Stimulated activated CD4-positive, alpha-beta T cell treated with anti-CD3 and anti-CD28 coated beads, Interleukin-2, amount 100 ng/mL, for 24 hours (primary cell): ENCODE measurements around the gene TTPAL.
A peak's percentile ranks its signal among the peaks of the same experiment; 100 is the strongest.

Experiments used
- DNase-seq, 2 donors: peaks; one replicate each; pipeline ENCODE4 v3.0.0-alpha.2; 2020

Gene TTPAL

DNA sequence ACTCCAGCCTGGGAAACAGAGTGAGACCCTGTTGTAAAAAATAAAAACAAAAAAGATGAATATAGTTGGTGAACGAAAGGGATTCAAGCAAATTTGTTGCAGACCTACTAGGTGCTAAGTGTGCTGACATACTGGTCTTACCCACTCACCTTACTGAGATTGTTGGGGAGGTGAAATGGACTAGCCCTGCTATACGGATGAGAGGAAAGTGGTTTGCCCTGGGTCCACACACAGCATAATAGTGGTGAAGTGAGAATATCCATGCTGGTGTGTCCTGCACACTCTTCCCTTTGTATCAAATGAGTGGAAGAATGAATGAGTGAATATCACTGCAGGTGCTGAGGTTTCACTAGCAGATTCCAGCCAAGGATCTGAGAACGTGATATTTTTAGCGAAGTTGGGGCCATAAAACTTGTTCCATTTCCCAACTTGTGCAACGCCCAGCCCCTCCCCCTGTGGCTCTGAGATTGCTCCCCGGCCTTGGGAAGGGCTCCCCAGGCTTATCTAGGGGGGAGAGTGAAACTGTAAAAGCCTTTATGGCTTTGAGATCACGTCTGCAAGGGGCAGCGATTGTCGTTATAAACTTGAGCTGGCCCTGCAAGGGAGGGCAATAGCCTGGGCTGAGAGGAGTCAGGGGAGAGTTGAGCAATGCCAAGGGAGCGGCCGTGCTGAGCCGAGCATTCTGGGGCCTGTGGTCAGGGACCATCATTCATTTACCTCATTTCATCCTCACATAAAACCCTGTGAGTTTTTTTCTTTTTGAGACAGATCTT lies 33.2 kb upstream of the TTPAL start:
- no peak for DNase-seq

DNA sequence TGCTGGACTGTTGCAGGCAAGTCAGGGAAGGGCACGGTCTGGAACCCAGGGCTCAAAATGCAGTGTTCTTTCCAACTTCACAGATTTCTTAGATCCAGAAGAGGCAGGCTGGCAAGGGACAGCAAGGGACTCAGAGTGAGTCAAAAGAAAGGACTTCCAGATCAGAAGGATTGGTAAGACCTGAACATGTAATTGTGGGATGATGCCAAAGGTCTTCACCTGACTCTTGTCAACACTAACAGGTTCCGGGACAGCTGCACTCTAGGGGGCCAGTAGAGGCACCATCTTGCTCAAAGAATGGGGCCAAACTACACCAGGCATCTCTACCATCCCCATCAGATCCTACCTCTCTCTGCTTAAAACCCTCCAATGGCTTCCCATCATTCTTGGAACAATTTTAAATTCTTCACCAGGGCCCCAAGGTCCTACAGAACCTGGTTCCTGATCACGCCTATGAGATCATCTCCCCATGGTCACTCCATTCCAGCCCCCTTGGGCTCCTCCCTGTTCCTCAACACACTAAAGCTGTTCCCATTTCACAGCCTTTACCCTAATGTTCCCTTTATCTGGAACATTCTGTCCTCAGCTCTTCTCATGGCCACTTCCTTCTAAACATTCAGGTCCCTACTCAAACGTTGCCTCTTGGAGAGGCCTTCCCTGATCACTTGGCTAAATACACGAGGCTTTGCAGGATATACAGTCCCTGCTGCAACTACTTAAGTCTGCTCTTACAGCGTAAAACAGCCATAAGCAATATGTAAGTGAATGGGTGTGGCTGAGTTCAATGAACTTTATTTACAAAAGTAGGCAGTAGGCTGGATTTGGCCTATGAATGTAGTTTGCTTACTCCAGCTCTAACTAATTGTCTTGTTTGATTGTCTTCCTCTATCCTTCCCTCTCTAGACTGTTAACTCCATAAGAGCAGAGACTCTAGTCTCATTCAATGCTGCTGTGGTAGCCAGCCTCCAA lies 29.6 kb upstream of the TTPAL start:
- DNase-seq: no peak

DNA sequence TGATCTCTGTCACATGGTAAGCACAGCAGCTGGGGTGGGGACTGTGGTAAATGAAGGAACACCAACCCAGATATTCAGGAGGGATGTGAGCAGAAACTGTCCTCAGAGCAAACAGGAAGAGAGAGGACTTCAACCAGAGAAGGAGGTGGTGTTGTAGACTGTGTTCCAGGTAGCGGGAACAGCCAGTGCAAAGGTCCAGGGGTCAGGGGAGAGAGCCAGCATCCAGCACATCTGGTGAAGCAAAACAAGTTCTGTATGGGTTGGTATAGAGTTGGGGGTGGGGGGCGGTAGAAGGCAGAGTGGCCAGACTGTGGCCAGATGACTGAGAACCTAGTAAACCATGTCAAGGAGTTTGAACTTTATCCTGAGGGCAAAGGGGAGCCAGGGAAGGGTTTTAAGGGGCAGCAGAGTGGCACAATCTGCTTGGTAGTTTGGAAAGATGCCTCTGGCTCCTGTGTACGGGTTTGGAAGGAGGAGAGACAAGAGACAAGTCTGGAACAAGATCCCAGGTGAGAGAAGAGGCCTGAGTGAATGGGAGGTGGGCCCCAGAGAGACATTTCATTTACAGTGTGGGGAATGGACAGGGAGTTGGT lies 27.8 kb upstream of the TTPAL start:
- no peak for DNase-seq

DNA sequence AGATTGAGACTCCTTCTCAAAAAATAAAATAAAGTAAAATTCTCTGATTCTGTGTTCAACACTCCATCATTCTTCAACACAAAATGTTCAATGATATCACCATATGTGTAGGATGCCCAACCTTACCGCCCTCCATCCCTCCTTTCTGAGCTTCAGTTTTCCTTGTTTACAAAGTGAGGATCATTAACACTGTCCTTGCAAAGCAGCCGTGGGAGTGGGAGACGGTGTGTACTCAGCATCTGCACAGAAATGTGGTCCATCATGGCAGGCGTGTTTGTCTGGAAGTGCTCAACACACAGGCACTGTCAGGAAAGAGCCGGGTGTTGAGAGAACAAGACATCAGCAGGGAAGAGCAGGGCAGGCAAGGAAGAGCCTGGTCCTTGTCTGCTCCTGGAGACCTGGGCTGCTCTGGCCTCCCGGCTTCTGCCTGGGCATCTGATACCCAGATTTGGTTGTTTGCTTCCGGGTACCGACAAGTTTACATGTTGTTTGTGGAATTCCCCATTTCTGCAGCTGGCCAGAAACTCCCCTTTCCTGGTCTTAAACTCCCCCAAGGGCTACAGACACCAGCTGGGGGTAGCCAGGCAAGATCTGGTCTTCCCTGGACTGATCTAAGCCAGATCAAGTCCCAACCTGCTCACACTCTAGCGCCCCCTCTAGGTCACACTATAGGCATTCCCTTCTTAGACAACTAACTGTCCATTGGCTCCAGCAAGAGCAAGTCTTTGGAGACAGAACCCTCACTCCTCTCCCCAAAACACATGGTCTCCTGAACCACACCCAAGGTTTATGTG lies 26.7 kb upstream of the TTPAL start:
- peak in 1 of 2 donors; percentile 6 for DNase-seq

DNA sequence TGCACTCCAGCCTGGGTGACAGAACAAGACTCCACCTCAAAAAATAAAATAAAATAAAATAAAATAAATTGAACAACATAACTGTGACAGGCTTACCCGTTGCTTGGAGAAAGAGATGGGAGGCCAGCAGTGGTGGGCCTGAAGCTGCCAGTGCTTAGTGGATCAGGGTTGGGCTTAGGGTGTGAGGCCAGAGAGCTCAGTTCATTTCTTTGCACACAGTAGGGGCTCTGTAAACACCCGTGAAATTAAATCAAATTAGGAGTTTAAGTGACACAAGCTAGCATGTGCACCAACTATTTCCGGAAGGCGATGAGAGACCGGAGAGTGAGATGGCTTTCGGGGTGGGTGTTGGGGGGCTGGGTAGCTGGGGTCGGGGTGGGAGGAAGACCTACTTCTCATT lies 25.8 kb upstream of the TTPAL start:
- DNase-seq: no peak

DNA sequence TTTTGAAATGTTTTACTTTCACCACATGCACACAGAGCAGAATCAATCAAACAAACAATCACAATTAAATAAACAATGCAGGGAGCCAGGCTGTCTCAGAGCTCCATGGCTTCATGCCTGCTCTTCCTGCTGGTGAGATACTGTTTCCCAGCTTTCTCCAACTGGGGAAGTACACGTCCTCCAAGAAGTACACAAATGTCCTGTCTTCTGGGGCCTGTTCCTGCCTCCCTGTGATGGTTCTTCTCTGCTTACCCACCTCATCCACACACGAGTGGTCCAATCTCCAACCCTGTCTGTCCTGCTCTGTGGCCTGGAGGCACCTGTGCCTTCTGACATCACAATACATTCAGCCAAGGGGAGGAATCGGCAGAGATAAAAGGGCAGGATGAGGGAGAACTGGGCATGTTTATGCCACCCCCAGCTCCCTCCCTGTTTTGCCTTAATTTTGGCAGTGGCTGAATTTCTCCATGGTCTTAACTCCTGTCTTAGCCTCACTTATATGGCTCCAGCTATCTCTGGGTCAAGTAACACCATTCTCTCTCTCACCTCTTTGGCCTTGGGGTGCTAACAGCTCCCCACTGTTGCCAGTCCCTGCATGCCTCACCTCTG lies 25.3 kb upstream of the TTPAL start:
- no peak for DNase-seq

DNA sequence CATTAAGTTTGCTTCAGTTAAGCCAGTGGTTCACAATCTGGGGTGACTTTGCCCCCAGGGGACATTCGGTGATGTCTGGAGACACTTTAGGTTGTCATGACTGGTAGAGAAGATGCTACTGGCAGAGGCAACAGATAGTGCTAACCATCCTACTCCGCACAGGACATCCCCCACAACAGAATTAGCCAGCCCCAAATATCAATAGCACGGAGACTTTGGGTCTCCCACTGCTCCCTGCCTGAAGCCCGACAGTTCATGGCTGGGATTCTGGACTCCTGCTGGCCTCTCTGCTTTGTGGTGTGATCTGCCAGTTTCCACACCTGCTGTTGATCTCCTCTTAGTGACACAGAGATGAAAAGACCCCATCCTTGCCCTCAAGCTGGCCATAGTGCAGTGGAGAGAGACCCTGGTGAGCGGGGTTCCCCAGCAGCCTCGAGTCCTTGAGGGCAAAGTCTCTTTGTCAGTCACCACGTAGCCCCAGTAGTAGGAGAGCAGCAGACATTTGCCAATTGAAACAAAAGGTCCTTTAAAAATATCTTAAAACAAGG lies 24.7 kb upstream of the TTPAL start:
- no peak for DNase-seq

DNA sequence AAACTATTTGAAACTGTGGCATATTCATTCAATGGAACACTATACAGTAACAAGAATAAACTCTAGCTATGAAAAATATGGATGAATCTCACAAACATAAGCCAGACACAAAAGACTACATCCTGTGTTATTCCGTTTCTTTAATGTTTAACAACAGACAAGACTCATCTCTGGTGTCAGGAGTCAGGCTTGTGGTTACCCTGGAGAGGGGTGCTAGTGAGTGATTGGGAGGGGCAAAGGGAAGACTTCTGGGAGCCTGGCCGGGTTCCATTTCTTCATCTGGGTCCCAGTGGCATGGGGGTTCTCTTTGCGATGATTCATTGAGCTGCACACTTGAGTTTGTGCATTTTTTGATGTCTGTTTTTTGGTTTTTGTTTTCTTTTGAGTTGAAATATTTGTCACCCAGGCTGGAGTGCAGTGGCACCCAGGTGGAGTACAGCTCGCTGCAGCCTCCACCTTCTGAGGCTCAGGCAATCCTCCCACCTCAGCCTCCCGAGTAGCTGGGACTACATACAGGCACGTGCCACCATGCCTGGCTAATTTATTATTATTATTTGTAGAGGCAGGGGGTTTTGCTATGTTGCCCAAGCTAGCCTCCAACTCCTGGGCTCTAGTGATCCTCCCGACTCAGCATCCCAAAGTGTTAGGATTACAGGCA lies 21.2 kb upstream of the TTPAL start:
- no peak for DNase-seq

DNA sequence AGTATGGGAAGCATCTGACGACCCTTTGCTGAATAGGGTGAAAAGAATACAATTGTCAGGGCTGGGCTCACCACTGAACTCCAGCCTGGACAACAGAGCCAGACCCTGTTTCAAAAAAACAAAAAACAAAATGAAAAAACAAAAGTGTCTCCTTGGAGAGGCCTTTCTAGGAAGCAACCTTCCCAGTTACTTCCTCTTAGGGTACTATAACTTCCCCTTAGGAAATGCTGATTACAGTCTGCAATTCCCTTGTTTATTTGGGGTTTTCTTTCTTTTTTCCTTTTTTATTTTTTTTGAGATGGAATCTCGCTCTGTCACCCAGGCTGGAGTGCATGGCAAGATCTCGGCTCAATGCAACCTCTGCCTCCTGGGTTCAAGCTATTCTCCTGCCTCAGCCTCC lies 20.5 kb upstream of the TTPAL start:
- DNase-seq: no peak

DNA sequence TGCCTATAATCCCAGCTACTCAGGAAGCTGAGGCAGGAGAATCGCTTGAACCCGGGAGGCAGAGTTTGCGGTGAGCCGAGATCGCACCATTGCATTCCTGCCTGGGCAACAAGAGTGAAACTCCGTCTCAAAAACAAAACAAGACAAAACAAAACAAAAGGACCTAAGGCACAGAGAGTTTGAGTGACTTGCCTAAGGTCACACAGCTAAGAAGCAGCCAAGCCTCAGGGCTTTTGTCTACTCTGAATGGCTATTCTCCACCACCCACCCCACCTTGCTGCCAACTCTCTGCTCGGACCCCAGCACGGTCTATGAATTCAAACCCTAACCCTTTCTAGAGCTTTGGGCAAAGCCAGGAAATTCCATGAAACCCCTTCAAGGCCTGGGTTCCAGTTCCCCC lies 19.1 kb upstream of the TTPAL start:
- no peak for DNase-seq

DNA sequence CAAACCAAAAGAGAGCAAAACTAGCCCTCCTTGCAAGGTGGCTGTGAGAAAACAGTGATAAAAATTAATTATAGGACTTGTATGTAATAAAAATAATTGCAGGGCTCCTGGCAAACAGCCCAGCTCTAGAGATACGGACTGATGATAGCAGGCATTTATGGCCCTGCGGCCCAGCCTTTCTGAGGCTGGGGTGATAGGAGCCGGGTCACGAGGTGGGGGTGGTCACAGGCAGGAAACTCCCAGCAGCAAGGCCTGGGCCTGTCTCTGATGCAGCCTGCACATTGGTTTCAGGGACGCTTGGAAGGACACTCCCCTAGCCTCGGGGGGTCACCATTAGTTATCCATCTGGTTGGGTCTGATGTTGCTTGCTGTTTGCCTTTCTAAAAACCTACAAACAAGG lies 18.7 kb upstream of the TTPAL start:
- no peak for DNase-seq

DNA sequence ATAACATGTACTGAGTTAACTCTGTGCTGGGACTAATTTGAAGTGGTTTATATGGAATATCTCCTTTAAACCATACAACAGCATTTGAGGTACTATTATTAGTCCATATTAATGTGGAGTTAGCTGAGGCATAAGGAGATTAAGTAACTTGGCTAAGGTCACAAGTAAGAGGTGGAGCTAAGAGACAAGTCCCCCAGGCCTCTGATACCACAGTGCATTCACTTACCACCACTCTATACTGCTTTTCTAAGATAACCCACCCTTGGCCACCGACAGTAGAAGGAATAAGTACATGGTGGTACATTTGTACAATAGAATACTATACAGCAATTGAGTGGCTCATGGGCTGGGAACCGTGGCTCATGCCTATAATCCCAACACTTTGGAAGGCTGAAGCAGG lies 16.4 kb upstream of the TTPAL start:
- DNase-seq: no peak

DNA sequence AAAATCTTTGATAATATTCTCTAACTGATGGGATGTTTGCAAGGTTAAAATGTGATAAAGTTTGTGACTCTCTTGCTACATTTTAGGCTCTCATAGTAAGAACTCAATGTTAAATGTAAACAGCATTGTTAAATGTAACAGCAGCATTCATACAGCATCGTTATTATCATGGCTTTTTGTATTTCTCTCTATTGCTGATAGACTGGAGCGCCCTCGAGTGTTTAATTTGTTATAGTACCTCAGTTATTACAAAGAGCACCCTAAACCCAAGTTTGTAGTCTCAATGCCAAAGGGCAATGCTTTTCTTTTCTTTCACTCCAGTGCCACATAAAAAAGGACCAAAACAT lies 14.9 kb upstream of the TTPAL start:
- no peak for DNase-seq

DNA sequence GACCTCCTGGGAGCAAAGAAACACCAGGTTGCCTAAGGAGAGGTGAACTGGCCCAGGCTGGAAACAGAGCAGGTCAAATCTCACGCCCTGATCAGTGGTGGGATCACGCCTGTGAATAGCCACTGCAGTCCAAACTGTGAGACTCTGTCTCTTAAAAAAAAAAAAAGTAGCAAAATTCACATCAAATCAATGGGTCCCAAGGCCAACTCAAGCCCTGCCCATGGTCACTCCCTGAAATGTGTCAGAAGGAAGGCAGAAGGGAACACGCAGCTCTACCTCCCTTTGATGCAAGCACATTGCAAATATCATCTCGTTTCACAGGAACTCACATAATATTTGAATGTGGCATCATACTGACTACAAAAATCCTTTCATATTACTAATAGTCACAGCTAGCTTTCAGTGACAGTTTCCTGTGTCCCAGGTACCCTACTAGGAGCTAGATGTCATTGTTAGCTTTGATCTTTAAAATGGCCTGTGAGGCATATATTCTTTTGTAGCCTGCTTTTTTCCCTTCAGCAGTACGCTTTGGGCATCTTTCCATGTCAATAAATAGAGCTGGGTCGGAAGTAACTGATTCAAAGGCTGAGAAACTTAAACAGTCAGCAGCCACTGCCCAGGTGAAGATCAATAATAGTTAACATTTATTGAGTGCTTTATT lies 14.4 kb upstream of the TTPAL start:
- DNase-seq: no peak

DNA sequence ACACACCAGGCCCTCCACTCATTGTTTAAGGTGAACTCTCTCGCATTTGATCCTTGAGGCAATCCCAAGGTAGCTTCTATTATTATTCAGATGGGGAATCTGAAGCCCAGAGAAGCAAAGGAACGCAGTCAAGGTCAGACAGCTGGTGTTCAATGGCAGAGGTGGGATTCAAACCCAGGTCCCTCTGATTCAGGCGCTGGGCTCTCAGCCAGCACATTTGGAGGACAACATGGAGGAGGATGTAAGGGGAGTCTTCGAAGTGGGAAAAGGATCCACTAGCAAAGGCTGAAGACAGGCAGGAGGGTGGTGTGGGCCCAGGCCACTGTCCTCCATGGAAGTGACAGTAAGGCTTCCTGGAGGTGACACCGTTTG lies 13.9 kb upstream of the TTPAL start:
- DNase-seq: no peak

DNA sequence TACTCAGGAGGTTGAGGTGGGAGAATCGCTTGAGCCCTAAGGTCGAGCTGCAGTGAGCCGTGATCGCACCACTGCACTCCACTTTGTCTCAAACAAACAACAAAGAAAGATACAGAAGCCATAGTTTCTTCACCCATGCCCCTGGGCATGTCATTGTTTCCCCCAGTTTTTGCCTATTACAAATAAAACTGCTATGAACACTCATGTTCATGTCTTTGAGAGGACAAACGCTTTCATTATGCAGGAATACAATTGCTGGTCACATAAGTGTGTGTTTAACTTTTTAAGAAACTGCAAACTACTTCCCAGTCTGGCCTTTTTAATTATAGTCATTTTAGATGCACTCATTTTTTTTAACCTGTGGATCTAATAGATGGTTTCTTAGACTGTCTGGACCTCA lies 12.2 kb upstream of the TTPAL start:
- DNase-seq: no peak

DNA sequence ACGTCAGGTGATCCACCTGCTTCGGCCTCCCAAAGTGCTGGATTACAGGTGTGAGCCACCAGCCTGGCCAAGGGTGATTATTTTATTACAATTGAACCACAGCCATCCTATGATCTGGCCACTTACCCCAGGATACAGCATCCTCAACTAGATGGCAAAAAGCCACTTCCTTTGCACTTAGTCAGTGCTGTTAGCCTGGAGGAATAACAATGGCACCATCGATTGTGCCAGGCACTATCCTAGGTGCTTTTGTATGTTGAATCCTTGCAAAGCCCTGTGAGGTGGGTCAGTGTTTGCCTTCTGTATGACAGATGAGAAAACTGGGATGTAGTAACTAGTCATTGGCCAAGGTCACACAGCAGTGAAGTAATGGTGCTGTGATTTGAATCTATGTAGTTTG lies 11.2 kb upstream of the TTPAL start:
- no peak for DNase-seq

DNA sequence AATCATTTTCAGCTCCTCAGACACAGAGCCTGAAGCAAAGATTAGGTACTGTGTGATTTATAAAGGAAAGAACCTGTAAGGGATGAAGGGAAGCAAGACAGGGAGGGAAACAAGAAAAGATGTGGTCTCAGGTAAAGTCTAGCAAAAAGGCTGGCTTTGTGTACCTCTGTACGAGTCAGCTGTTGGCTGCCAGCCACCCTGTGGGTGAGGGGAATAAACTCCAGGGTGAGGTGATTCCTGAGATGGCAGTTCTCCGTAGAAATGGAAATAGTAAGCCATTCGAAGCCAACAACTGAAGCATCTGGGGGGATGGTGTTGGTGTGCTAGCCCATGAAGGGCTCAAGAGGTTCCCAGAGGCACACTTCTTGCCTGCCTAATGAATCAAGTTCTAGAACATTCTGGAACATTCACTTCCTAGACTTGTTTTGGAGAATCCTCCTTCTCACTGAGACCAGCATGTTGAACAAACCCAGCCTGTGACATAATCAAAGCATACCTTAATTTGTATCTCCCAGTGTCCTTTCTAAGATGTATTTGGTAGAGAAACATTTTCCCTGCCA lies 10.6 kb upstream of the TTPAL start:
- no peak for DNase-seq

DNA sequence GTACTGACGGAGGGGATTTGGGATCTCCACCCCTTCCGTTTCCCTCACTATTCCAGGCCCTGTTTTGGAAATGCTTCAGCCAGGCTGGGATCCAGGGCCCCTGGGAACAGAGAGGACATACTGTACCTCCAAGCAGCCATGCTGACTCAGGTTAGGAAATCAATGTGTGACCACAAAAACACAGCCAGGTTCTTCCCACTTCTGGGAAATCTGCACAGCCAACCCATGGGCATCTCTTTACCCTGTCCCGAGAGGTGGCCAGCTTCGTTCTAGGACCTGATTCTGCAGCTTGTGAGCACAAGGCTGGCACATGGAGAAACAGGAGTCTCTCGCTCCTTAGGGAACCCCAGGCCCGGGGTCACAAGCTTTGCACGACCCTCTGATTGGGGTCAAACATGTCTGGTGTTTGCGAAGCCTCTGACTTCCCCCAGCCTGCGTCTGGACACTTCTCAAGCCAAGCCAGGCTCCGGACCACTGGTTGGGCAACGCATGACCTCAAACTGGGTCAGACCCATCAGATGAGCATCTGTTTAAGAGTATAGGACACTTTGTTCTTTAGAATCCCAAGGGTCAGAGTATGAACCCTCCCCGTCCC lies 8.3 kb upstream of the TTPAL start:
- DNase-seq: no peak

DNA sequence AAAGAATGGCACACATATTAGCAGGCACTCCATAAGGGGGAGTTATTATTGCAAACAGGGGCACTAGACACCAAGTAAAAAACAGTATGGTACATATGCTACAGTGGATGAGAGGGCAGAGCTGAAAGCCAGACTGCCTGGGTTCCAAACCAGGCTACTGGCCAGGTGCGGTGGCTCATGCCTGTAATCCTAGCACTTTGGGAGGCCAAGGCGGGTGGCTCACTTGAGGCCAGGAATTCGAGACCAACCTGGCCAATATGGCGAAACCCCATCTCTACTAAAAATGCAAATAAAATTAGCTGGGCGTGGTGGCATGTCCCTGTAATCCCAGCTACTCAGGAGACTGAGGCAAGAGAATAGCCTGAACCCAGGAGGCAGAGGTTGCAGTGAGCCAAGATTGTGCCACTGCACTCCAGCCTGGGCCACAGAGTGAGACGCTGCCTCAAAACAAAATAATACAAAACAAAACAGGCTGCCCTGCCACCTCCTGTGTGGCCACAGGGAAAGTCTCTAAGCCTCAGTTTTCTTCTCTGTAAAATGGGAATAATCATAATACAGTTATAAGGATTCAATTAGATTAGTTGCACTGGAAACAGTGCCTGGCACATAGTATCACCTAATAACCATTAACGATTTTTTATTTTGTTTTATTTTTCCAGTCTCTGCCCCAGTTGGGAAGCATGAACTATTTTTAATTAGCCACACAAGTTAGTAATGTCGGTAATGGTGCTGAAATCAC lies 7.5 kb upstream of the TTPAL start:
- DNase-seq: no peak
